Measurements from ENCODE around the gene PKM. TPM values are rescaled to one million over a fixed set of nuclear protein-coding genes. Genes with fewer than 3 reads are reported as not detected.

Gene PKM
- total and polyA plus RNA-seq, 9 of the 15 experiments (the other 6 are each of a cell fraction or from before 2014, with no cell fraction given), result 140 to 825 (median 383) TPM

DNA sequence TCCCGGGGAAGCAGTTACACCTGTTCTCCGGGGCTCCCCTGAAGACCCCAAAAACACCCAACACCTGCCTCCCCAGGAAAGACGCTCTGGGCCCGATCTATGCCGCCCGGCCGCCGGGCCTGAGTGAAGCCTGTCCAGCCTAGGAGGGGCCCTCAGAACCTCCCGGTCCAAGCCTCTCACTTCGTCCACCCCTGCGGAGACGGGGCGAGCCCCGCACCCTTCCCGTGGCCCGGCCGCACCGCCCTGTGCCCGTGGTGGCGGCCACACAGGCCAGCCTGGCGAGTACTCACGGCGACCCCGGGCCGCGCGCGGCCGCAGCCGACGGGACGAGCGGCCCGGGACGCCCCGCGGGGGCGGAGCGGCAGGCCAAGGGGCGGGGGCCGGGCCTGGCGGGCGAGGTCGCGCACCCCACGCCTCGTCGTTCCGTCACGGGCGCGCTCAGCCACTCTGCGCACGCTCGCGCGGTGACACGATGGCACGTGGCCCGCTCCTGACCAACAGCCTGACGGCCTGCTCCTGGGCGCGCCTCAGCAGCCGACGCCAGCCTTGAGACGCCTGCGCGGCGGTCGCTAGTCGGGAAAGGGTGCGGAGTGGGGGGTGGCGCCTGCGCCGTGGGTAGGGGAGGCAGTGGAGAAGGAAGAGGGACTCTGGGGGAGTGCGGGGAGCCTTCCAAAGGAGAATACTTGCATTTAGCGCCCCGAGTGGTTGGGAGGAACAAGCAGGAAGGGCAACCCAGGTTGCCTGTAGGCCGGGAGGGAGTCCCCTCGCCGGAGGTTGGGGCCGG, 41.4 kb upstream of the PKM start, which contains the start of gene PARP6 (continued):
- TF ChIP-seq, protein P1, sequence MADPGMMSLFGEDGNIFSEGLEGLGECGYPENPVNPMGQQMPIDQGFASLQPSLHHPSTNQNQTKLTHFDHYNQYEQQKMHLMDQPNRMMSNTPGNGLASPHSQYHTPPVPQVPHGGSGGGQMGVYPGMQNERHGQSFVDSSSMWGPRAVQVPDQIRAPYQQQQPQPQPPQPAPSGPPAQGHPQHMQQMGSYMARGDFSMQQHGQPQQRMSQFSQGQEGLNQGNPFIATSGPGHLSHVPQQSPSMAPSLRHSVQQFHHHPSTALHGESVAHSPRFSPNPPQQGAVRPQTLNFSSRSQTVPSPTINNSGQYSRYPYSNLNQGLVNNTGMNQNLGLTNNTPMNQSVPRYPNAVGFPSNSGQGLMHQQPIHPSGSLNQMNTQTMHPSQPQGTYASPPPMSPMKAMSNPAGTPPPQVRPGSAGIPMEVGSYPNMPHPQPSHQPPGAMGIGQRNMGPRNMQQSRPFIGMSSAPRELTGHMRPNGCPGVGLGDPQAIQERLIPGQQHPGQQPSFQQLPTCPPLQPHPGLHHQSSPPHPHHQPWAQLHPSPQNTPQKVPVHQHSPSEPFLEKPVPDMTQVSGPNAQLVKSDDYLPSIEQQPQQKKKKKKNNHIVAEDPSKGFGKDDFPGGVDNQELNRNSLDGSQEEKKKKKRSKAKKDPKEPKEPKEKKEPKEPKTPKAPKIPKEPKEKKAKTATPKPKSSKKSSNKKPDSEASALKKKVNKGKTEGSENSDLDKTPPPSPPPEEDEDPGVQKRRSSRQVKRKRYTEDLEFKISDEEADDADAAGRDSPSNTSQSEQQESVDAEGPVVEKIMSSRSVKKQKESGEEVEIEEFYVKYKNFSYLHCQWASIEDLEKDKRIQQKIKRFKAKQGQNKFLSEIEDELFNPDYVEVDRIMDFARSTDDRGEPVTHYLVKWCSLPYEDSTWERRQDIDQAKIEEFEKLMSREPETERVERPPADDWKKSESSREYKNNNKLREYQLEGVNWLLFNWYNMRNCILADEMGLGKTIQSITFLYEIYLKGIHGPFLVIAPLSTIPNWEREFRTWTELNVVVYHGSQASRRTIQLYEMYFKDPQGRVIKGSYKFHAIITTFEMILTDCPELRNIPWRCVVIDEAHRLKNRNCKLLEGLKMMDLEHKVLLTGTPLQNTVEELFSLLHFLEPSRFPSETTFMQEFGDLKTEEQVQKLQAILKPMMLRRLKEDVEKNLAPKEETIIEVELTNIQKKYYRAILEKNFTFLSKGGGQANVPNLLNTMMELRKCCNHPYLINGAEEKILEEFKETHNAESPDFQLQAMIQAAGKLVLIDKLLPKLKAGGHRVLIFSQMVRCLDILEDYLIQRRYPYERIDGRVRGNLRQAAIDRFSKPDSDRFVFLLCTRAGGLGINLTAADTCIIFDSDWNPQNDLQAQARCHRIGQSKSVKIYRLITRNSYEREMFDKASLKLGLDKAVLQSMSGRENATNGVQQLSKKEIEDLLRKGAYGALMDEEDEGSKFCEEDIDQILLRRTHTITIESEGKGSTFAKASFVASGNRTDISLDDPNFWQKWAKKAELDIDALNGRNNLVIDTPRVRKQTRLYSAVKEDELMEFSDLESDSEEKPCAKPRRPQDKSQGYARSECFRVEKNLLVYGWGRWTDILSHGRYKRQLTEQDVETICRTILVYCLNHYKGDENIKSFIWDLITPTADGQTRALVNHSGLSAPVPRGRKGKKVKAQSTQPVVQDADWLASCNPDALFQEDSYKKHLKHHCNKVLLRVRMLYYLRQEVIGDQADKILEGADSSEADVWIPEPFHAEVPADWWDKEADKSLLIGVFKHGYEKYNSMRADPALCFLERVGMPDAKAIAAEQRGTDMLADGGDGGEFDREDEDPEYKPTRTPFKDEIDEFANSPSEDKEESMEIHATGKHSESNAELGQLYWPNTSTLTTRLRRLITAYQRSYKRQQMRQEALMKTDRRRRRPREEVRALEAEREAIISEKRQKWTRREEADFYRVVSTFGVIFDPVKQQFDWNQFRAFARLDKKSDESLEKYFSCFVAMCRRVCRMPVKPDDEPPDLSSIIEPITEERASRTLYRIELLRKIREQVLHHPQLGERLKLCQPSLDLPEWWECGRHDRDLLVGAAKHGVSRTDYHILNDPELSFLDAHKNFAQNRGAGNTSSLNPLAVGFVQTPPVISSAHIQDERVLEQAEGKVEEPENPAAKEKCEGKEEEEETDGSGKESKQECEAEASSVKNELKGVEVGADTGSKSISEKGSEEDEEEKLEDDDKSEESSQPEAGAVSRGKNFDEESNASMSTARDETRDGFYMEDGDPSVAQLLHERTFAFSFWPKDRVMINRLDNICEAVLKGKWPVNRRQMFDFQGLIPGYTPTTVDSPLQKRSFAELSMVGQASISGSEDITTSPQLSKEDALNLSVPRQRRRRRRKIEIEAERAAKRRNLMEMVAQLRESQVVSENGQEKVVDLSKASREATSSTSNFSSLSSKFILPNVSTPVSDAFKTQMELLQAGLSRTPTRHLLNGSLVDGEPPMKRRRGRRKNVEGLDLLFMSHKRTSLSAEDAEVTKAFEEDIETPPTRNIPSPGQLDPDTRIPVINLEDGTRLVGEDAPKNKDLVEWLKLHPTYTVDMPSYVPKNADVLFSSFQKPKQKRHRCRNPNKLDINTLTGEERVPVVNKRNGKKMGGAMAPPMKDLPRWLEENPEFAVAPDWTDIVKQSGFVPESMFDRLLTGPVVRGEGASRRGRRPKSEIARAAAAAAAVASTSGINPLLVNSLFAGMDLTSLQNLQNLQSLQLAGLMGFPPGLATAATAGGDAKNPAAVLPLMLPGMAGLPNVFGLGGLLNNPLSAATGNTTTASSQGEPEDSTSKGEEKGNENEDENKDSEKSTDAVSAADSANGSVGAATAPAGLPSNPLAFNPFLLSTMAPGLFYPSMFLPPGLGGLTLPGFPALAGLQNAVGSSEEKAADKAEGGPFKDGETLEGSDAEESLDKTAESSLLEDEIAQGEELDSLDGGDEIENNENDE (IDR thresholded peaks at IDR 0.05; ENCODE audit: low read depth, low read length), result no peak
- TF ChIP-seq, protein P2, sequence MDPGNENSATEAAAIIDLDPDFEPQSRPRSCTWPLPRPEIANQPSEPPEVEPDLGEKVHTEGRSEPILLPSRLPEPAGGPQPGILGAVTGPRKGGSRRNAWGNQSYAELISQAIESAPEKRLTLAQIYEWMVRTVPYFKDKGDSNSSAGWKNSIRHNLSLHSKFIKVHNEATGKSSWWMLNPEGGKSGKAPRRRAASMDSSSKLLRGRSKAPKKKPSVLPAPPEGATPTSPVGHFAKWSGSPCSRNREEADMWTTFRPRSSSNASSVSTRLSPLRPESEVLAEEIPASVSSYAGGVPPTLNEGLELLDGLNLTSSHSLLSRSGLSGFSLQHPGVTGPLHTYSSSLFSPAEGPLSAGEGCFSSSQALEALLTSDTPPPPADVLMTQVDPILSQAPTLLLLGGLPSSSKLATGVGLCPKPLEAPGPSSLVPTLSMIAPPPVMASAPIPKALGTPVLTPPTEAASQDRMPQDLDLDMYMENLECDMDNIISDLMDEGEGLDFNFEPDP (CRISPR knock-in tag; IDR thresholded peaks at IDR 0.05), result no peak
- no peak for TF ChIP-seq ZNF79 (CRISPR knock-in tag; IDR thresholded peaks at IDR 0.05; ENCODE audit: low read depth)
- no peak for TF ChIP-seq GATA2 (CRISPR knock-in tag; IDR thresholded peaks at IDR 0.05)
- peak; percentile 27 for TF ChIP-seq SETDB1 (IDR thresholded peaks at IDR 0.05; ENCODE audit: low read length)
- no peak for TF ChIP-seq MED1 (CRISPR knock-in tag; IDR thresholded peaks at IDR 0.05; ENCODE audit: borderline replicate concordance)
- no peak for TF ChIP-seq CBFB (CRISPR knock-in tag; IDR thresholded peaks at IDR 0.05)
- TF ChIP-seq SAFB (IDR thresholded peaks at IDR 0.05; ENCODE audit: borderline replicate concordance, low read depth, low read length), result peak; percentile 89
- no peak for TF ChIP-seq MAFG (tag; conservative IDR thresholded peaks at IDR 0.05)
- TF ChIP-seq ZC3H4 (CRISPR knock-in tag; IDR thresholded peaks at IDR 0.05; ENCODE audit: borderline replicate concordance), result 0 out of 2 replicates have a peak, but pooled peaks have one; percentile 48
- TF ChIP-seq MAFK (IDR thresholded peaks at IDR 0.05; ENCODE audit: low read length), result no peak
- no peak for TF ChIP-seq SRSF1 (IDR thresholded peaks at IDR 0.05; ENCODE audit: low read depth, low read length)
- TF ChIP-seq DACH1 (IDR thresholded peaks at IDR 0.05; ENCODE audit: partially characterized antibody), result no peak
- TF ChIP-seq ADNP (tag; IDR thresholded peaks at IDR 0.05), result no peak
- no peak for TF ChIP-seq KHSRP (IDR thresholded peaks at IDR 0.05)
